ENCODE data around the gene NFATC2IP. TPM values are rescaled to one million over a fixed set of nuclear protein-coding genes. Genes with fewer than 3 reads are reported as not detected.
A peak's percentile ranks its signal among the peaks of the same experiment; 100 is the strongest.
"Not testable (repeated sequence)": the region's sequence is repeated elsewhere in the genome, so short reads cannot be mapped to it uniquely, and the experiment has no call there.

The NFATC2IP gene
- total RNA-seq, 1 donor, result 31.5 TPM

DNA sequence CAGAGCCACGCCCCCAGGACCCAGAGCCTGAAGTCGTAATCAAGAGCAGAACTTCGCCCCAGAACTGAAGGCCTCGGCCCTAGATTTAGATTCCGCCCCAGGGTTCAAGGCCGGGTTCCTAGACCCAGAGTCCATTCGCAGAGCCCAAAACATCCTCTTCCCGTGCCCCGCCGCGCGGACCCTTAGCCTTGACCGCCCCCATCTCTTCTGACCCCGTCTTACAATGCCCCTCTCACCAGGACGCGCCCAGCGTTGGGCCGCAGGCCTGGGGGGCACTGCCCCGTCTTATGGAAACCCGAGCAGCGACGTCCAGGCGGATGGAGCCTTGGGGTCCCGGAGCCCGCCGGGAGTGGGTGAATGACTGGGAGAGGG is 14.0 kb upstream of the NFATC2IP start:
- no peaks in the 10 kb centered on the region for H3K9me3 ChIP-seq (ENCODE audit: low read depth, low read length)
- H3K27me3 ChIP-seq (ENCODE audit: insufficient read depth, low read length), result no peaks in the 10 kb centered on the region
- H3K4me3 ChIP-seq (ENCODE audit: low read length), result no peak overlapping the region
- peaks cover 21% of the 10 kb centered on the region for H3K4me1 ChIP-seq (ENCODE audit: insufficient read depth, low read length)

DNA sequence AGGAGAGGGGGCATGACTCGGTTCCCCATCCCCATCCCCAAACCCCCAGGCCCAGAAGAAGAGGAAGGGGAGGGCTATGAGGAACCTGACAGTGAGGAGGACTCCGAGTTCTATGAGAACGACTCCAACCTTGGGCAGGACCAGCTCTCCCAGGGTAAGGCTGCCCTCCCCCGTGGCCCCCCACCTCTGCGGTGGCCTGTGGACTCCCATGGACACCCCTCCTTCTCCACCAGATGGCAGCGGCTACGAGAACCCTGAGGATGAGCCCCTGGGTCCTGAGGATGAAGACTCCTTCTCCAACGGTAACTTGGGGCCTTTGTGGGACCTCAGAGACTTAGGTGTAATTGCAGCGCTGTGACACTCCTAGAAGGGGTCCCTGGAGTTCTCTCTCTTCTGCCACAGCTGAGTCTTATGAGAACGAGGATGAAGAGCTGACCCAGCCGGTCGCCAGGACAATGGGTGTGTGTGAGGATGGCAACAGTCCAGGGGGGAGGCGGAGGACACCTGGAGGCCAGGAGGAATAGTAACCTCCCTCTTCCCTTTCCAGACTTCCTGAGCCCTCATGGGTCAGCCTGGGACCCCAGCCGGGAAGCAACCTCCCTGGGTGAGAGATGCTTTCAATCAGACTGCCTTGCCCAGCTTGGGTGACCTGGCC is 13.4 kb upstream of the NFATC2IP start:
- Histone ChIP-seq H3K9me3 (ENCODE audit: low read depth, low read length) (no peaks in the 10 kb centered on the region), H3K4me1 (ENCODE audit: insufficient read depth, low read length) (peaks cover 21% of the 10 kb centered on the region), H3K27me3 (ENCODE audit: insufficient read depth, low read length) (no peaks in the 10 kb centered on the region), H3K4me3 (ENCODE audit: low read length) (no peak overlapping the region)

DNA sequence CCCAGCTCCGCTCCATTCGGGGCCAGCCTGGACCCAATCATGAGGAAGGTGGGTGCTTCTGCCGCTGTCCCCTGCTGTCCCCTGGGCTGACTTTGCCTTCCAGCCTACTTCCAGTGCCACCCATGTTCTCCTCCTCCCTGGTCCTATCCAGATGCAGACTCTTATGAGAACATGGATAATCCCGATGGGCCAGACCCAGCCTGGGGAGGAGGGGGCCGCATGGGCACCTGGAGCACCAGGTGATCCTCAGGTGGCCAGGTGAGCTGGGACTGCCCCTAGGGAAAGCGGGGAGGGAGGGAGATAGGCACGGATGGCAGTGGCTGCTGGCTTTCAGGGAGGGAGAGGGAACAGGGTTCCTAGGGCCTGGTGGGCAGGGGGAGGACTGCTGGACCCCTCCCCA is 12.0 kb upstream of the NFATC2IP start:
- Histone ChIP-seq H3K27me3 (ENCODE audit: insufficient read depth, low read length) (no peaks in the 10 kb centered on the region), H3K9me3 (ENCODE audit: low read depth, low read length) (no peaks in the 10 kb centered on the region), H3K4me3 (ENCODE audit: low read length) (no peak overlapping the region), H3K4me1 (ENCODE audit: insufficient read depth, low read length) (peaks cover 21% of the 10 kb centered on the region)

DNA sequence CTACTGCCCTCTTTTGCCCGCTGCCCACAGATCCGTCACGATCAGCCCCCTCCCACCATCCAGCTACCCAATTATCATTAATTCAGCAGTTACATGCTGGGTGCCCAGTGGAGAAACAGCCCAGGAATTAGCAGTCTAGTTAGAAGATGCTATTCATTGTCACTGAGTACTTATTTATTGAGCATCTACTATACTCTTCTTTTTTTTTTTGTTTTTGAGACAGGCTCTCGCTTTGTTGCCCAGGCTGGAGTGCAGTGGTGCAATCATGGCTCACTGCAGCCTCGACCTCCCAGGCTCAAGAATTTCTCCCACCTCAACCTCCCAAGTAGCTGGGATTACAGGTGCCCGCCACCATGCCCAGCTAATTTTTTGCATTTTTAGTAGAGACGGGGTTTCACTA is 10.9 kb upstream of the NFATC2IP start:
- not testable (repeated sequence) for H3K4me3 ChIP-seq (ENCODE audit: low read length); H3K27me3 ChIP-seq (ENCODE audit: insufficient read depth, low read length); H3K9me3 ChIP-seq (ENCODE audit: low read depth, low read length)
- H3K4me1 ChIP-seq (ENCODE audit: insufficient read depth, low read length), result peaks cover 16% of the 10 kb centered on the region

DNA sequence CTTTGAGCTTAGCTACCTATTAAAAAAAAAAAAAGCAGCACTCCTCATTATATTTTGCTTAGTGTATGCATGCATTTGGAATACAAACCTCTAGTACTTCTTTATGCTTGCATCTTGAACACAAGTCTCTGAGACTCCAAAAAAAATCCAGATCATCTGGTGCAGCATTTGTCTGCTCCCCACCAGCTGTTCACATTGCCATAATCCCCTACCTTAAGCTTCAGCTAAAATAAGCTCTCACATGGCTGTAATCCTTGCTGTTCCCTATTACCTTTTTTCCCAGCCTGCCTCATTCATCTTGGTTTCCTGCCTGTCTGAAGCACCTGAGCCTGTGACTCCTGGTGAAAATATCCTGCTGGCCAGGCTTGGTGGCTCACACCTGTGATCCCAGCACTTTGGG is 7.5 kb upstream of the NFATC2IP start:
- H3K9me3 ChIP-seq (ENCODE audit: low read depth, low read length), result no peaks in the 10 kb centered on the region
- no peak overlapping the region for H3K4me3 ChIP-seq (ENCODE audit: low read length)
- peaks cover 10% of the 10 kb centered on the region for H3K4me1 ChIP-seq (ENCODE audit: insufficient read depth, low read length)
- H3K27me3 ChIP-seq (ENCODE audit: insufficient read depth, low read length), result no peaks in the 10 kb centered on the region

DNA sequence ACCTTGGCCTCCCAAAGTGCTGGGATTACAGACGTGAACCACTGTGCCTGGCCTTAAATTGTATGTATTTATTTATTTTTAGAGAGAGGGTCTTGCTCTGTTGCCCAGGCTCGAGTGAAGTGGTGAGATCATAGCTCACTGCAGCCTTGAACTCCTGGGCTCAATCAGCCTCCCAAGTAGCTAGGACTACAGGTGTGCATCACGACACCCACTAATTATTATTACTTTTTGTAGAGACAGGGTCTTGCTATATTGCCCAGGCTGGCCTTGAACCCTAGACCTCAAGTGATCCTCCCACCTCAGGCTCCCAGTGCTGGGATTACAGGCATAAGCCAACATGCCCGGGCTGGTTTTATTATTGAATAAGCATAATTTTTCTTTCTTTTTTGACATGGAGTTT is 4.1 kb upstream of the NFATC2IP start:
- no peaks in the 10 kb centered on the region for H3K27me3 ChIP-seq (ENCODE audit: insufficient read depth, low read length)
- H3K9me3 ChIP-seq (ENCODE audit: low read depth, low read length), result no peaks in the 10 kb centered on the region
- H3K4me1 ChIP-seq (ENCODE audit: insufficient read depth, low read length), result peaks cover 19% of the 10 kb centered on the region
- no peak overlapping the region for H3K4me3 ChIP-seq (ENCODE audit: low read length)

DNA sequence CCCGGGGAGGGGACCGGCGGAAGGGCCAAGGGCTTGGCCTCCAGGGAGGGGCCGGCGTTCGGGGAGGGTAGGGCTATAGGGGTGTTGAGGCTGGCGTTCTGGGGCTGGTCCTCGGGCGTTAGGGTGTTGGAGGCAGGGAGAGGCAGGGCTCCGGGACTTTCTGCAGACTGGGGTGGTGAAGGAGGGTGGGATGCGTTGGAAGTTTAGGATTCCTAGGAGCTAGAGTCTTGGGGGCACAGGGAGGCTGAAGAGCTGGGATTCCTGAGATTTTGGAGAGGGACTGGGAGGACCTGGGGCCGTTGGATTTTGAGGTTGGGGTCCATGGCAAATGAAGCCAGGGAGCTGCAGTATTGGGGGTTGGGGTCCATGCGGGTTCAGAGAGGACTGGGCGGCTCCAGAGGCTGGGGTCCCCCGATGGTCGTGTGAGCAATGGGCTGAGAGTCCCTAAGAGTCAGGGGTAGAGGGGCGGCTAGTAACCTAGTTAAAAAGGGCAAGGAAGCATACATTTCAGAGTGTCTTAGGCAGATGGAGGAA is 740 bp downstream of the NFATC2IP start:
- Histone ChIP-seq H3K4me1 (ENCODE audit: insufficient read depth, low read length) (peaks cover 24% of the 10 kb centered on the region), H3K27me3 (ENCODE audit: insufficient read depth, low read length) (no peaks in the 10 kb centered on the region), H3K9me3 (ENCODE audit: low read depth, low read length) (no peaks in the 10 kb centered on the region), H3K4me3 (ENCODE audit: low read length) (peak overlapping the region; percentile 81)

DNA sequence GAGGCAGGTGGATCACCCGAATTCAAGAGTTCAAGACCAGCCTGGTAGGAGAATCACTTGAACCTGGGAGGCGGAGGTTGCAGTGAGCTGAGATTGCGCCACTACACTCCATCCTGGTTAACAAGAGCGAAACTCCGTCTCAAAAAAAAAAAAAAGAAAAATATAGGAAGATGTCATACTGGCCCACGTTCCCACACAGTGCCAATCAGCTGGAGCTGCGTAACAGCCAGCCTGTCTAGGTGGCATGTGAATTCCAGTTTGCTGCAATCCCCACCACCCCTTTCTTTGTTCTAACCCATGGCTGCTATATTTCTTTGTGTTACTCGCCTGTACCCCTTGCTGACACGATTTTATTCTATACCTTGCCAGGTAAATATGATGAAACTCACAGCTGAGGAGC is 7.5 kb downstream of the NFATC2IP start:
- Histone ChIP-seq H3K4me3 (ENCODE audit: low read length) (no peak overlapping the region), H3K27me3 (ENCODE audit: insufficient read depth, low read length) (no peaks in the 10 kb centered on the region), H3K9me3 (ENCODE audit: low read depth, low read length) (no peaks in the 10 kb centered on the region), H3K4me1 (ENCODE audit: insufficient read depth, low read length) (no peaks in the 10 kb centered on the region)

DNA sequence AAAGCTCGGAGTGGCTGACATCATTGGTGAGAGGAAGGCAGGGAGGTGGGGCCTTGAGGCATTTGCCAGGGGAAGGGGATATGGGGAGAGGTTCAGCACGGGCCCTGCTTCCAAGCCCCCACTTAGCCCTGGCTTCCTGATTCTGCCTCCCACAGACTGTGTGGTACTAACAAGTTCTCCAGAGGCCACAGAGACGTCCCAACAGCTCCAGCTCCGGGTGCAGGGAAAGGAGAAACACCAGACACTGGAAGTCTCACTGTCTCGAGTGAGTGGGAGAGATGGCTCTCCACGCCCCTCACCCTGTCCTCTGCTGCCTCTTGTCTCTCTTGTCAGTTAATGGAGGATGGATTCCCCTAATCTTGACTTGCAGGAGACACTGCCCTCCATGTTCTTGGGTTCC is 8.1 kb downstream of the NFATC2IP start:
- no peaks in the 10 kb centered on the region for H3K27me3 ChIP-seq (ENCODE audit: insufficient read depth, low read length)

DNA sequence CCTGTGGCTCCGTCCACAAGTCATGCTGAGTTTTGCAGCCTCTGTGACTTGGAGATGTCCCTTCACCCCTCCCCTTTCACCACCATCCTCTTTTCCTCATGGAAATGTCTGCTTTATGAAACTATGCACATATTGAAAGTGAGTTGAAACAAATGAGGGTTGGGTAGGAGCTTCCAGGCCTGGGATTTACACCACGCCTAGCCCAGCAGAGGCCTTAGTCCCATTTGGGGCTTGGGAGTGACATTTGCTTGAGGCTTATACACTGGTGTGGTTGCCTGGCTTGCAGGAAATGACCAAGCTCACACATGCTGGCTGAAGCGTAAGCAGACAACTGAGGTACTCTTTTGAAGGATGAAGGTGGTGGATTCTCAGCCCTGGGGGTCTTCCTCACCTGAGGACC is 13.3 kb downstream of the NFATC2IP start:
- Histone ChIP-seq H3K4me3 (ENCODE audit: low read length) (no peak overlapping the region), H3K27me3 (ENCODE audit: insufficient read depth, low read length) (no peaks in the 10 kb centered on the region), H3K4me1 (ENCODE audit: insufficient read depth, low read length) (no peaks in the 10 kb centered on the region), H3K9me3 (ENCODE audit: low read depth, low read length) (no peaks in the 10 kb centered on the region)

More for the DNA sequence above, 8.1 kb downstream of the NFATC2IP start:
- Histone ChIP-seq H3K4me1 (ENCODE audit: insufficient read depth, low read length) (no peaks in the 10 kb centered on the region), H3K4me3 (ENCODE audit: low read length) (no peak overlapping the region), H3K9me3 (ENCODE audit: low read depth, low read length) (no peaks in the 10 kb centered on the region)

DNA sequence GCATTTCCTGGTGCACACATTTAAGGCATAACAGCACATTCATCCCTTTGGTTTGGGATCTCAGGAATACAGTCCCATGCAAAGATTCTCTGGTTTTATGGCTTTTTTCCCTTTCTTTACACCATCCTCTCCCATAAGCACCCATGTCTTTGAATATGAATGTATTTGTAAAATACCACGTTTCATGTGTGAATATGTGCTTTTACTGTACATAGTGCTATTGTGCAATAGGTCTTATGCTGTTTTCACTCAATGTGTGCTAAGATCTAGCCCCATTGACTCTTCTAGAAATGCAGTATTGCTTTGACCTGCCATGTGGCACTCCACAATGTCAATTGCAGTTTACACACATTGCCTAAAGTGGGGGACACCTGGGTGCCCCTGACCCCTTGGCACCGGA is 13.8 kb downstream of the NFATC2IP start:
- H3K4me3 ChIP-seq (ENCODE audit: low read length), result no peak overlapping the region
- no peaks in the 10 kb centered on the region for H3K27me3 ChIP-seq (ENCODE audit: insufficient read depth, low read length)
- no peaks in the 10 kb centered on the region for H3K9me3 ChIP-seq (ENCODE audit: low read depth, low read length)
- H3K4me1 ChIP-seq (ENCODE audit: insufficient read depth, low read length), result no peaks in the 10 kb centered on the region

DNA sequence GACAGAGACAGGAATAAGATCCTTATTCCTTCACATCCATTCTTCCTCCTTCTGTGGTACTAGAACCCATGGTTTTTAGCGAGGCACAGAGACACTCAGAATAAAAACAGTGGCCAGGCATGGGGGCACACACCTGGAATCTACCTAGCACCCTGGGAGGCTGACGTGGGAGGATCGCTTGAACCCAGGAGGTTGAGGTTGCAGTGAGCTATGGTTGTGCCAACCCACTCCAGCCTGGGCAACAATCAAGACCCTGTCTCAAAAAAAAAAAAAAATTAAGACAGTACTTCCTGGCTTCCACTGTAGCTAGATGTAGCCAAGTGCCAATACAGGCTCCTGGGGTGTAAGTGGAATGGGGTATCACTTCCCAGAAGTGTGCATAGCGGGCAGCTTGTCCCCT is 16.4 kb downstream of the NFATC2IP start:
- Histone ChIP-seq H3K9me3 (ENCODE audit: low read depth, low read length) (no peaks in the 10 kb centered on the region), H3K4me3 (ENCODE audit: low read length) (no peak overlapping the region), H3K27me3 (ENCODE audit: insufficient read depth, low read length) (no peaks in the 10 kb centered on the region), H3K4me1 (ENCODE audit: insufficient read depth, low read length) (no peaks in the 10 kb centered on the region)

DNA sequence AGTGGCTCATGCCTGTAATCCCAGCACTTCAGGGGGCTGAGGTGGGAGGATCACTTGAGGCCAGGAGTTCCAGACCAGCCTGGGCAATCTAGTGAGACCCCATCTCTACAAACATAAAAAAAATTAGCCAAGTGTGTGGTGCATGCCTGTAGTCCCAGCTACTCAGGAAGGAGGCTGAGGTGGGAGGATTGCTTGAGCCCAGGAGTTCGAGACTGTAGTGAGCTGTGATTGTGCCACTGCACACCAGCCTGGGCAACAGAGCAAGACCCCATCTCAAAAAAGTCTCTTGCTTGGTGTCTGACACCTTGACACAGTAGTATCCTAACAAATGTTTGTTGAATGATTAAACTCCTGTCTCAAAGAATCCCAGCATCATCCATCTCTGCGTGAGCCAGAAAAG is 19.0 kb downstream of the NFATC2IP start:
- H3K27me3 ChIP-seq (ENCODE audit: insufficient read depth, low read length); H3K9me3 ChIP-seq (ENCODE audit: low read depth, low read length); H3K4me1 ChIP-seq (ENCODE audit: insufficient read depth, low read length); H3K4me3 ChIP-seq (ENCODE audit: low read length): not testable (repeated sequence)

DNA sequence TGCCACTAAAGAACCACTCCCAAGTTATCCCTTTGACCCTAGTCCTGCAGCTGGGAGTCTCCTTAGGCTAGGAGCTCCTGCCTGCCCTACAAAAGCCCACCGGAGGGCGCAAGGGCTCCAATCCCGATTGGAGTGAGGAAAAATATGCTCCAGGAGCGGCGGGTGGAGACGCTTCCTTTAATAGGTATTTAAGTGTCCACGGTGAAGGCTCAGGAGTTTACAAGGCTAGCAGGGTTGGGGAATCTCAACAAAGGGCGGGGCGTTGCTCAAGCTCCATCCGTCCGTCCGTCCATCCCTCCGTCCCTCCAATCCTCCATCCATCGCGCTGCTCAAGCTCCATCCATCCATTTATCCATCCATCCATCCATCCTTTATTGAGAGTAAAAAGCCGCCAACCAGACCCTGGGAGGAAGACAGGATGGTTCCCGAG is 23.3 kb downstream of the NFATC2IP start:
- Histone ChIP-seq H3K27me3 (ENCODE audit: insufficient read depth, low read length) (no peaks in the 10 kb centered on the region), H3K9me3 (ENCODE audit: low read depth, low read length) (no peaks in the 10 kb centered on the region), H3K4me3 (ENCODE audit: low read length) (peak overlapping the region; percentile 77), H3K4me1 (ENCODE audit: insufficient read depth, low read length) (peaks cover 40% of the 10 kb centered on the region)

DNA sequence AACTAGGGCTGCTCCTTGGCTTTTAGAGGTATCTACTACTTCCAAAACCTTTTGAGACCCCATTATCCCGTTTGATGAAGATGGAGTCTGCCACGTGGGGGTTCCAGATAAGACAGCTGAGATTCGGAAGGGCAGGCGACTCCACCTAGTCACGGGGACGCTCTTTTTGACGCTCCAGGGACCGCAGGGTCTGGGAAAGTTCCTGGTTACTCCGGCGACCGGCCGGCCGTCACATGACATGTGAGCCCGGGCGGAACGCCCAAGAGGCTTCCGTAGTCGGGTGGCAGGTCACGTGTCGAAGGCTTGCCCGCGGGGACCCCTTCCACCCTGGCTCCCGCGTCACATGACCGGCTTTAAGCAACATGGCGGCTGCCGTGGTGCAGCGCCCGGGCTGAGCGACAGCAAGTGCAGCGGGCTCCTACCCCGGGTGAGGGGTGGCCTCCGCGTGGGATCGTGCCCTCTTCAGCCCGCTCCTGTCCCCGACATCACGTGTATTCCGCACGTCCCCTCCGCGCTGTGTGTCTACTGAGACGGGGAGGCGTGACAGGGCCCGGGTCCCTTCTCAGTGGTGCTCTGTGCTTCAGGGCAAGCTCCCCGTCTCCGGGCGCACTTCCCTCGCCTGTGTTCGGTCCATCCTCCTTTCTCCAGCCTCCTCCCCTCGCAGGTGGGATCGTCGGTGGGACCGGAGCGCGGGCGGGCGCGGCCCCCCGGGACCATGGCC is 23.9 kb downstream of the NFATC2IP start, which contains the start of gene SPNS1:
TSS of gene SPNS1 (plus strand) at position 342 of the 721 bp plus-strand sequence. CDS start at position 716, 374 bp downstream.
- Histone ChIP-seq H3K4me1 (ENCODE audit: insufficient read depth, low read length) (peaks cover 40% of the 10 kb centered on the region), H3K27me3 (ENCODE audit: insufficient read depth, low read length) (no peaks in the 10 kb centered on the region), H3K4me3 (ENCODE audit: low read length) (peak within 1 kb of the TSS; percentile 77), H3K9me3 (ENCODE audit: low read depth, low read length) (no peaks in the 10 kb centered on the region)

All from mononuclear cell (primary cell).